ENCODE results near the gene HRH2. TPM values are rescaled to one million over a fixed set of nuclear protein-coding genes. Genes with fewer than 3 reads are reported as not detected.
"Not testable (repeated sequence)": the region's sequence is repeated elsewhere in the genome, so short reads cannot be mapped to it uniquely, and the experiment has no call there.

Gene HRH2
- total and polyA plus RNA-seq, 2 experiments from 2014 or later, result 12.7 to 23.3 TPM

GRCh38 chr5:175614861-175615260 is 43.0 kb upstream of the HRH2 start:
- no peak overlapping the region for H3K27ac ChIP-seq
- no peaks in the 10 kb centered on the region for H3K4me1 ChIP-seq (ENCODE audit: low read depth)
- no peak for DNase-seq (ENCODE audit: low read depth in 1 of 2, low spot score in 1 of 2)
- H3K27me3 ChIP-seq, result no peaks in the 10 kb centered on the region
- no peak overlapping the region for H3K4me3 ChIP-seq
- H3K36me3 ChIP-seq, result no peaks in the 10 kb centered on the region
- no peaks in the 10 kb centered on the region for H3K9me3 ChIP-seq (ENCODE audit: low read depth)
- TF ChIP-seq CTCF (IDR thresholded peaks at IDR 0.05; ENCODE audit: low read depth, low read length), result no peak

- no peak for TF ChIP-seq CTCF (IDR thresholded peaks at IDR 0.05; ENCODE audit: low read depth, low read length)
- Histone ChIP-seq H3K36me3 (no peaks in the 10 kb centered on the region), H3K27me3 (no peaks in the 10 kb centered on the region), H3K4me3 (no peak overlapping the region), H3K9me3 (ENCODE audit: low read depth) (no peaks in the 10 kb centered on the region), H3K4me1 (ENCODE audit: low read depth) (no peaks in the 10 kb centered on the region), H3K27ac (no peak overlapping the region)
- DNase-seq (ENCODE audit: low read depth in 1 of 2, low spot score in 1 of 2), result no peak
Observed at GRCh38 chr5:175616083-175616482, 41.8 kb upstream of the HRH2 start.

- H3K4me3 ChIP-seq; DNase-seq (ENCODE audit: low read depth in 1 of 2, low spot score in 1 of 2); H3K4me1 ChIP-seq (ENCODE audit: low read depth); H3K27me3 ChIP-seq; H3K27ac ChIP-seq; H3K36me3 ChIP-seq; H3K9me3 ChIP-seq (ENCODE audit: low read depth): not testable (repeated sequence)
Observed at GRCh38 chr5:175616527-175616926, 41.3 kb upstream of the HRH2 start.

GRCh38 chr5:175617447-175617846 is 40.4 kb upstream of the HRH2 start:
- H3K4me1 ChIP-seq (ENCODE audit: low read depth), result no peaks in the 10 kb centered on the region
- no peaks in the 10 kb centered on the region for H3K36me3 ChIP-seq
- no peaks in the 10 kb centered on the region for H3K27me3 ChIP-seq
- H3K4me3 ChIP-seq, result no peak overlapping the region
- no peaks in the 10 kb centered on the region for H3K9me3 ChIP-seq (ENCODE audit: low read depth)
- H3K27ac ChIP-seq, result no peak overlapping the region
- no peak for DNase-seq (ENCODE audit: low read depth in 1 of 2, low spot score in 1 of 2)
- TF ChIP-seq CTCF (IDR thresholded peaks at IDR 0.05; ENCODE audit: low read depth, low read length), result no peak

GRCh38 chr5:175620527-175620926 is 37.3 kb upstream of the HRH2 start:
- DNase-seq (ENCODE audit: low read depth in 1 of 2, low spot score in 1 of 2), result no peak
- Histone ChIP-seq H3K27me3 (no peaks in the 10 kb centered on the region), H3K9me3 (ENCODE audit: low read depth) (no peaks in the 10 kb centered on the region), H3K4me3 (no peak overlapping the region), H3K36me3 (no peaks in the 10 kb centered on the region), H3K4me1 (ENCODE audit: low read depth) (no peaks in the 10 kb centered on the region), H3K27ac (no peak overlapping the region)
- TF ChIP-seq CTCF (IDR thresholded peaks at IDR 0.05; ENCODE audit: low read depth, low read length), result no peak

GRCh38 chr5:175621971-175622370 is 35.9 kb upstream of the HRH2 start:
- TF ChIP-seq CTCF (IDR thresholded peaks at IDR 0.05; ENCODE audit: low read depth, low read length), result no peak

More at GRCh38 chr5:175621971-175622370, 35.9 kb upstream of the HRH2 start:
- no peaks in the 10 kb centered on the region for H3K9me3 ChIP-seq (ENCODE audit: low read depth)
- no peaks in the 10 kb centered on the region for H3K36me3 ChIP-seq
- H3K27me3 ChIP-seq, result no peaks in the 10 kb centered on the region
- no peaks in the 10 kb centered on the region for H3K4me1 ChIP-seq (ENCODE audit: low read depth)
- DNase-seq (ENCODE audit: low read depth in 1 of 2, low spot score in 1 of 2), result no peak
- H3K4me3 ChIP-seq, result no peak overlapping the region
- no peak overlapping the region for H3K27ac ChIP-seq
